Activated naive CD4-positive, alpha-beta T cell treated with anti-CD3 and anti-CD28 coated beads, Interleukin-2, amount 10 ng/mL, durations not matched to agents 7 days and 5 days (primary cell): Measurements from ENCODE around the gene SLC25A12.
"Not testable (repeated sequence)": the region's sequence is repeated elsewhere in the genome, so short reads cannot be mapped to it uniquely, and the experiment has no call there.

ENCODE experiments used
- CTCF ChIA-PET: fragments of 350-600 bp; sonication (Branson Sonifier 250); formaldehyde crosslinking; loops from one replicate; lab custom pipeline; 2021; ENCODE audit warnings: antibody characterized with exemption; lab: Charles Lee
- DNase-seq: peaks from one replicate; pipeline ENCODE4 v3.0.0-alpha.2; 2020
- H3K27ac Mint-ChIP-seq: one replicate; pipeline ENCODE4 v1.8.0; 2021; ENCODE audit warnings: mild to moderate bottlenecking, moderate library complexity, mixed read lengths
- H3K27me3 Mint-ChIP-seq: one replicate; pipeline ENCODE4 v1.8.0; 2021; ENCODE audit warnings: mild to moderate bottlenecking, mixed read lengths
- H3K36me3 Mint-ChIP-seq: one replicate; pipeline ENCODE4 v1.8.0; 2021; ENCODE audit warnings: mixed read lengths
- H3K4me1 Mint-ChIP-seq: one replicate; pipeline ENCODE4 v1.8.0; 2021; ENCODE audit warnings: mixed read lengths
- H3K4me3 Mint-ChIP-seq: one replicate; pipeline ENCODE4 v1.8.0; 2021; ENCODE audit warnings: mild to moderate bottlenecking, moderate library complexity, mixed read lengths
- H3K9me3 Mint-ChIP-seq: one replicate; pipeline ENCODE4 v1.8.0; 2021; ENCODE audit warnings: mixed read lengths

The SLC25A12 gene

DNA sequence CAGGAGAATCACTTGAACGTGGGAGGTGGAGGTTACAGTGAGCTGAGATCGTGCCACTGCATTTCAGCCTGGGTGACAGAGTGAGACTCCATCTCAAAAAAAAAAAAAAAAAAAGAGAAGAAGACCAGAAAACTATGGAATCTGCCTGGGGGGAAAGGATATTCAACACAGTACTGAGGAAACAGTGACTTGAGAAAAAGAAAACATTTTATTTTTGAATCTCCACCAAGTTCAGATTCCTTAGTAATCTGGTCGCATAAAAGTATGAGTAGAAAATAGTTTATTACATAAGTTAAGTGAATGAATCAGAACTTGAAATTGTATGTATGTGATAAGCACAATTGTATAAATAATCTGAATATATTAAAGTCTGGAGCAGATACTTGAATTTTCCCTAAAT, 15.2 kb upstream of the SLC25A12 start:
- DNase-seq = no peak
- Mint-ChIP-seq H3K4me1 (no peaks in the 10 kb centered on the region), H3K27me3 (peaks cover 40% of the 10 kb centered on the region), H3K4me3 (no peak overlapping the region), H3K36me3 (no peaks in the 10 kb centered on the region), H3K9me3 (no peaks in the 10 kb centered on the region), H3K27ac (no peak overlapping the region)
- CTCF ChIA-PET = interaction anchor here (0.6 kb wide), 1 partner anchor 272 kb away, joined by 3 read pairs; no protein-coding TSS in a partner anchor

DNA sequence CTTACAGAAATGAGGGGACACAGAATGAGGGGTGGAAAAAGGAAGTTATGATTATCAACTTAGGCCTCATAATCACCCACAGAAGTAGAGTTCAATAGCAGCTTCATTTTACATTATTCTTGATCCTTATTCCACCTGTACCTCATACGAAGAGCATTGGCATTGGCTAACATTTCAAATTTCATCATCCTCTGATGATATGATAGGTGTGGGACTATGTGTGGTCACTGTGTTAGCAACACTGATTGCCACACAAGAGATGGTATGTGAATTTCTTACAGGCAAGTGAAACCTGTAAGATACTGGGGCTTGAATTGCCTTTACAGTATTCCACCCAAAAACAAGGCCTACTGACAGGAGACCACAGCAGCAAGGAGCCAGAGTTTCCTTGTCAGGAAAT, 14.2 kb upstream of the SLC25A12 start:
- Mint-ChIP-seq H3K4me1 (no peaks in the 10 kb centered on the region), H3K4me3 (no peak overlapping the region)
- no peak for DNase-seq

DNA sequence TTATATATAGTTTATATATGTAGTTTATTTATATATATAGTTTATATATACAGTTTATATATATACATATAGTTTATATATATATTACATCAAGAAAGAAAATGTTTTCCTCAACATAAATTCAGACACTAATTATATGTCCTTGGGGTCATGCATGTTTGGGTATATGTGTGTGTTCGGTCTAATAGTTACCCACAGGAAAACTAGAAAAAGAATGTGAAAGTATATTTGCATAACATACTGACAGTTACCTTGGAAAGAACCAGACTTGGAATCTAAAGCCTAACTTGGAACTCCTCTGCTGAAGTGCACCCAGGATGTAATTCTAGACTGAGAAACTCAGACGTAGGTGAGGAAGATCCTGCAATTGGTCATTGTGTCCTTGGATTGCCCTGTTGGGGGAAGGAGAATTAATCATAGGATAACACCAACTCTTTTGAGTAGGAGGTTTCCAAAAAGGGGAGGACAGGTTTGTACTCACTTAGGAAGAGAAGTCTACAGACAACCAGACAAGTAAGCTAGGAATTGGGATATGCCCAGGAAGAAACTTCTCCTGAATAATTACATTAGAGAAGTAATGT, 8.9 kb upstream of the SLC25A12 start:
- Mint-ChIP-seq H3K4me1 (no peaks in the 10 kb centered on the region), H3K9me3 (peaks cover 3% of the 10 kb centered on the region), H3K27ac (peak overlapping the region; percentile 9), H3K4me3 (no peak overlapping the region), H3K27me3 (peaks cover 30% of the 10 kb centered on the region), H3K36me3 (no peaks in the 10 kb centered on the region)
- no peak for DNase-seq
- CTCF ChIA-PET = no interaction called here

More for the DNA sequence above, 14.2 kb upstream of the SLC25A12 start:
- CTCF ChIA-PET = no interaction called here
- H3K36me3 Mint-ChIP-seq = no peaks in the 10 kb centered on the region
- no peak overlapping the region for H3K27ac Mint-ChIP-seq
- H3K9me3 Mint-ChIP-seq = no peaks in the 10 kb centered on the region
- H3K27me3 Mint-ChIP-seq = peaks cover 40% of the 10 kb centered on the region

DNA sequence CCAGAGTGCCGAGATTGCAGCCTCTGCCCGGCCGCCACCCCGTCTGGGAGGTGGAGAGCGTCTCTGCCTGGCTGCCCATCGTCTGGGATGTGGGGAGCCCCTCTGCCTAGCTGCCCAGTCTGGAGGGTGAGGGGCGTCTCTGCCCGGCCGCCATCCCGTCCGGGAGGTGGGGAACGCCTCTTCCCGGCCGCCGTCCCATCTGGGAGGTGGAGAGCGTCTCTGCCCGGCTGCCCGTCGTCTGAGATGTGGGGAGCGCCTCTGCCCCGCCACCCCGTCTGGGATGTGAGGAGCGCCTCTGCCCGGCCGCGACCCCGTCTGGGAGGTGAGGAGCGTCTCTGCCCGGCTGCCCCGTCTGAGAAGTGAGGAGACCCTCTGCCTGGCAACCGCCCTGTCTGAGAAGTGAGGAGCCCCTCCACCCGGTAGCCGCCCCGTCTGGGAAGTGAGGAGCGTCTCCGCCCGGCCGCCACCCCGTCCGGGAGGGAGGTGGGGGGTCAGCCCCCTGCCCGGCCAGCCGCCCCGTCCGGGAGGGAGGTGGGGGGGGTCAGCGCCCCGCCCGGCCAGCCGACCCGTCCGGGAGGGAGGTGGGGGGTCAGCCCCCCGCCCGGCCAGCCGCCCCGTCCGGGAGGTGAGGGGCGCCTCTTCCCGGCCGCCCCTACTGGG, 5.7 kb upstream of the SLC25A12 start:
- H3K27ac Mint-ChIP-seq, H3K9me3 Mint-ChIP-seq, CTCF ChIA-PET, H3K4me3 Mint-ChIP-seq, H3K4me1 Mint-ChIP-seq, H3K36me3 Mint-ChIP-seq, DNase-seq: not testable (repeated sequence)
- H3K27me3 Mint-ChIP-seq = peaks cover 20% of the 10 kb centered on the region

DNA sequence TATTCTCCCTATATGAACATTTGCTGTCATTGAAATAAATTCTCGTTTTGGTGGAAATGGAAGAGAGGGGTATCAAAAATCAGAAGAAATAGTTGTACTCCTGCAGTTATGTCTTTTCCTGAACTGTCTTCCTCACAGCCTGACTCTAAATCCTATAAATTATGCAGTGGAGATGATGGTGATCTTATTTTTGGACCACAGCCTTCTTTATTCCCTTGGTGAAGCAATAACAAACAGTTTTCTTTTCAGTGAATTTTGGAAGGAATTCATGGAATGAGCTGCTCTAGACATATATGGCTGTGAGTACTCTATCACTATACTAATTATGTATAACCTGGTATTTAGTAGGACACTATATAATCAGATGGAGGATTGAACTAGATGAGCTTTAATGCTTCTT, 1.7 kb upstream of the SLC25A12 start:
- Mint-ChIP-seq H3K36me3 (peaks cover 14% of the 10 kb centered on the region), H3K27me3 (peaks cover 9% of the 10 kb centered on the region), H3K4me3 (no peak overlapping the region), H3K27ac (no peak overlapping the region), H3K4me1 (peaks cover 37% of the 10 kb centered on the region), H3K9me3 (peaks cover 3% of the 10 kb centered on the region)
- DNase-seq = no peak
- CTCF ChIA-PET = no interaction called here

DNA sequence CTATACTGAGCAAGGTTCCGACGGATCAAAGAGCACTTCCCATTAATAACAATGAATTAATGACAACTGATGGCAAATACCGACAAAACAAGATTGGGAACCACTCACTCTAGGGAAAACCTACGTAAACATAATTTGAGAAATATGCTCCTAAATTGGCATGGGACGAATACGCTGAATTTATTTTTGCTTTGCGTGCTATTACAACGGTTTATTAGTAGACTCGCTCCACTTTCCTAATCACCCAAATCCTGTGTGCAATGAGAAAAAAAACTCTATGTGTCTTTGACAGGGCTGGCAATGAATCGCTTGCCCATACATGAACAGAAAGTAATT, 536 bp upstream of the SLC25A12 start:
- Mint-ChIP-seq H3K36me3 (peaks cover 24% of the 10 kb centered on the region), H3K4me1 (peaks cover 42% of the 10 kb centered on the region), H3K9me3 (peaks cover 3% of the 10 kb centered on the region), H3K27me3 (peaks cover 9% of the 10 kb centered on the region), H3K4me3 (peak overlapping the region; percentile 93), H3K27ac (peak overlapping the region; percentile 75)
- DNase-seq = no peak
- CTCF ChIA-PET = interaction anchor here (2.1 kb wide), 1 partner anchor 11 kb away, joined by 5 read pairs; no protein-coding TSS in a partner anchor

DNA sequence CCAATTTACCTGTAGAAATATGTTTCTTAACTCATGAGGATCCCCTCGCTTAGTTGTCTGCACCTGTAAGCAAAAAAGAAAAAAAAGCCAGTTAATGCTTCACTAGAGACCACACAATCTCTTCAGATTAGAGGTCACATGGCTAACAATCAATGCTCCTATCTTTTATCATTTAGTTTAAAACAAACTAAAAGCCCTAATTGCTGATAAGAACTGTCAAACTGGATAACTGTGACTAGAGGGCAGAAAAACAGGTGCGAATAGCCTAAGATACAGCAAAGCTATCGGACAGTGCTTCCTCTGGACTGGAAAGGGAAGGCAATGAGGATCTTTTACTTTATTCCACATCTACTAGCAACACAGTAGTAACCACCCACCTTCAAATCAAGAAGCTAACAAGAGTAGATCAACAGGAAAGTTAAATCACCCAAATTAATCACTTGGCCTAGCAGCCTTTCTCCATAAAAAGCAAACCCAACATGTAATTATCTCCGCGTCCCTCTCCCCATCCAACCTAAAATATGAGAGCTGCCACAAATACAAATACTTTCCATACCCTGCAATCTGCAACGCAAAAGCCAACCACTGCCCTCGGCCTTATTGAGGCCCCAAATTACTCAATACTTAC, 734 bp downstream of the SLC25A12 start:
- CTCF ChIA-PET = interaction anchor here (1.2 to 2.1 kb wide), 2 partner anchors 10 to 294 kb away, joined by 3 to 5 read pairs; no protein-coding TSS in a partner anchor
- DNase-seq = no peak
- Mint-ChIP-seq H3K9me3 (no peaks in the 10 kb centered on the region), H3K36me3 (peaks cover 29% of the 10 kb centered on the region), H3K27me3 (peaks cover 9% of the 10 kb centered on the region), H3K27ac (peak overlapping the region; percentile 71), H3K4me3 (peak overlapping the region; percentile 93), H3K4me1 (peaks cover 48% of the 10 kb centered on the region)

DNA sequence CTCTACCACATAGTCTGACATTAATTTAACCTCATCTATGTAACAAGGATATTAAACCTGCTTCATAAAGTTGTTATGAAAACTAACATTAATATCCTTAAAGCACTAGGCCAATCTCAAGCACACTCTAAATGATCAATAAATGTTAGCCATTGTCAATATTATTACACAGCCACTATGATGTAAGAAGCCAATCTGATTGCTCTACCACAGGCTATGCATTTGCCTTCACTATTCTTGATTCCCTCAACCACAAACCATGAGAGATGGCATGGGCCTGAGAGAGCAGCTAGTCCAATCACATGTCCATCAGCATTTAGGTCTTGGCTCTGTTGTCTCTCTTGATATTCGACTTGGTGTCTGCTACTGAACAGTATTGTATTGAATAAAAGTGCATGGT, 4.2 kb downstream of the SLC25A12 start:
- Mint-ChIP-seq H3K27me3 (no peaks in the 10 kb centered on the region), H3K27ac (no peak overlapping the region), H3K4me1 (peaks cover 44% of the 10 kb centered on the region), H3K36me3 (peaks cover 36% of the 10 kb centered on the region), H3K4me3 (no peak overlapping the region), H3K9me3 (no peaks in the 10 kb centered on the region)
- DNase-seq = no peak
- CTCF ChIA-PET = no interaction called here

DNA sequence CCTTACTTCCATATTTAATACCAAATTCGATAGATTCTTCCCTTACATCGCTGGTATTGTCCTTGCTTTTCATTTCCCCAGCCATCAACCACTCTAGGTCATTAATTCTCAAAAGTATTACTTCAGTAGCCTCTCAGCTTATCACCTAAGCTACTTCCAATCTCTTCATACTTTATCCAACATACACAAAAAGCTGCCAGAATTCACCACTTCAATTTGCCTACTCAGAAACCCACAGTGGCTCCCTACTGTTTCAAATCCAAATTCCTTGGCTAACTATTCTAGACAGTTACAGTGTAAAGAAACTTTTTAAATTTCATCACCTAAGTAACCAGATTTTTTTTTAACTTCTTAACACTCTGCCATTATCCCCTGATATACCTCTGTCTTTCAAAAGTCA, 4.7 kb downstream of the SLC25A12 start:
- CTCF ChIA-PET = no interaction called here

DNA sequence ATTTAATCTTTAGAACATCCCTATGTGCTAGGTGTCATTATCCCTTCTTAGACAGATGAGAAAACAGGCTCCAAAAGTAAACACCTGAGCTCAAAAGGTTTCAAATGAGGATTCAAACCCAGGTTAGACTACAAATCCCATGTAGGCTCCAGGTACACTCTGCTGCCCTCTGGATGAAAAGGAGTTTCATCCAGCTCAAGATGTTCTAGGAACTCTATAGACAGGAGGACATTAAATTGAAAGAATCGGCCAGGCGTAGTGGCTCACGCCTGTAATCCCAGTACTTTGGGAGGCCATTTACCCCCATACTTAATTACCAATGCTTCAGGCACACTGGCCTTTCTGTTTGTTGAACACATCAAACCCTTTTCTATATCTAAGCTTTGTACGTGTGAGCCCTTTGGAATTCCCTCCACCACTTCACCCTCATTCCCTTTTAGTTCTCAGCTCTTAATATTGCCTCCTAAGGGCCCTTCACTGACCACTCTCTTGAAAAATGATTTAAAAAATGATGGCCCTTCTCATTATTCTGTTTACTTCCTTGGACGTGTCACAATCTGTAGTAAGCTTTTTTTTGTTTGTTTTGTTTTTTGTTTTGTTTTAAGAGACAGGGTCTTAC, 10.7 kb downstream of the SLC25A12 start:
- peaks cover 14% of the 10 kb centered on the region for H3K4me1 Mint-ChIP-seq
- H3K27me3 Mint-ChIP-seq = no peaks in the 10 kb centered on the region
- H3K4me3 Mint-ChIP-seq = no peak overlapping the region
- no peak overlapping the region for H3K27ac Mint-ChIP-seq
- H3K9me3 Mint-ChIP-seq = no peaks in the 10 kb centered on the region
- peaks cover 17% of the 10 kb centered on the region for H3K36me3 Mint-ChIP-seq
- CTCF ChIA-PET = interaction anchor here (1.7 kb wide), 1 partner anchor 10 kb away, joined by 5 read pairs; the partner anchor contains the start of gene SLC25A12
- no peak for DNase-seq

More for the DNA sequence above, 4.7 kb downstream of the SLC25A12 start:
- no peaks in the 10 kb centered on the region for H3K9me3 Mint-ChIP-seq
- no peak overlapping the region for H3K4me3 Mint-ChIP-seq
- DNase-seq = no peak
- no peak overlapping the region for H3K27ac Mint-ChIP-seq
- no peaks in the 10 kb centered on the region for H3K27me3 Mint-ChIP-seq
- peaks cover 40% of the 10 kb centered on the region for H3K4me1 Mint-ChIP-seq
- peaks cover 36% of the 10 kb centered on the region for H3K36me3 Mint-ChIP-seq

DNA sequence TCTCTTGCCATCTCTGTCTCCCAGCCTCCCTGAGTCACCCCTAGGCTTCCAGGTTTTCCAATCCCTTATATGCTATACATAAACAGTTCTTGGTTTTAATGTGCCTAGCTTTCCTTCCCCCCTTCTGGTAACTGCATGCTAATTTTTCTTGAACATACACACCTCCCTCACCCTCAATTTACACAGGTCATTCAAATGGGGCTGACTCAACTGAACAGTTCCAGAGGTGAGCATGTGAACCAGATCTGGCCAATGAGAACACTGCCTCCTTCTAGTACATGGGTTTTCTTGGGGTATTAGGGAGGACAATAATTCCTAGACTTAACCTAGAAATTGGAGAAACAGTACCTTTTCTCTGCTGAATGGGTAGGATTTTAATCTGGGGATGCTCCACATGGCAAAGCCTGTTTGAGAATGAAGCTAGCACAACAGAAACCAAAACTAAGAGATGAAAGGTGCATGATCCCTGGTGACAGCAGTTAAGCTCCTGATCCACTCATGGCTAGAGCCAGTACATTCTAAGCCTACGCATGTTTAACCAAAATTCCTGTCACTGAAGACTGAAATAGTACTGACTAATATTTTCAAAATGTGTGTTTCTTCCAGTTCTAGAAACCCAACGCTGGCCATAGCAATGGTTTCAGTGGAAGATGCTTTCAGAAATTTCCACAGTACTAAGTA, 11.8 kb downstream of the SLC25A12 start:
- Mint-ChIP-seq H3K36me3 (peaks cover 13% of the 10 kb centered on the region), H3K9me3 (no peaks in the 10 kb centered on the region), H3K27ac (peak overlapping the region; percentile 62), H3K27me3 (no peaks in the 10 kb centered on the region), H3K4me1 (peaks cover 16% of the 10 kb centered on the region), H3K4me3 (no peak overlapping the region)
- CTCF ChIA-PET = interaction anchor here (1.2 to 1.7 kb wide), 2 partner anchors 11 to 180 kb away, joined by 3 to 5 read pairs; partner anchors contain the start of gene SLC25A12
- no peak for DNase-seq

DNA sequence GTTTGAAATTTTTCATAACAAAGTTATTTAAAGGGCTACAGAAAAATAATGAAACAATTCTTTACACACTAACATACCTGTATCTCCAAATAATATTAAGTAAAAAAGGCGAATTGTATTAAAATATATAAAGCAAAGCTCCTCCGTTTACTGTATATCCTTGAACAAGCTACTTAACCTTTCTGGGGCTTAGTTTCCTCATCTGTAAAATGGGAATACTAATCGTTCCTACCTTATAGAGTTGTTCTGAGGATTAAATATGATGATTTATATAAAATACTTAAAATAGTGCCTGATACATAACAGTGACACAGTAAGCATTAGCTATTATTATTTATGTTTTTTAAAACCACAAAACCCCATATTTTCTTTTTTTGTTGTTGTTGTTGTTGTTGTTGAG, 13.3 kb downstream of the SLC25A12 start:
- H3K4me3 Mint-ChIP-seq = no peak overlapping the region
- peaks cover 25% of the 10 kb centered on the region for H3K4me1 Mint-ChIP-seq
- H3K36me3 Mint-ChIP-seq = peaks cover 15% of the 10 kb centered on the region
- CTCF ChIA-PET = no interaction called here
- no peaks in the 10 kb centered on the region for H3K9me3 Mint-ChIP-seq
- H3K27me3 Mint-ChIP-seq = no peaks in the 10 kb centered on the region
- no peak for DNase-seq
- no peak overlapping the region for H3K27ac Mint-ChIP-seq

DNA sequence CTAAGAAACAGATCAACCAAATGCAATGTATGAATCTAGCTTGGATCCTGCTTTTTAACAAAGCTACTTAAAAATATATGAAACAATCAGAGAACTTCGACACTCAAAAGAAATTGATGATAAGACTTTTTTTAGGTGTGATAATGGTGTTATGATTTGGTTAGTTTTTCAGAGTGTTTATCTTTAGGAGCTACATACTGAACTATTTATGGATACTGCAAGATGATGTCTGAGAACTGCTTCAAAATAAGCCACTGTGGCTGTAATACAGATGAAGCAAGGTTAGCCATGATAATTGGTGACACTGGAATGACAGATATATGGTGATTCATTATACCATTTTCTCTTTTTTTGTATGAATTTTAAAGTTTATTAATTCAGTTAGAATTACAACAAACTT, 14.2 kb downstream of the SLC25A12 start:
- H3K9me3 Mint-ChIP-seq = no peaks in the 10 kb centered on the region

DNA sequence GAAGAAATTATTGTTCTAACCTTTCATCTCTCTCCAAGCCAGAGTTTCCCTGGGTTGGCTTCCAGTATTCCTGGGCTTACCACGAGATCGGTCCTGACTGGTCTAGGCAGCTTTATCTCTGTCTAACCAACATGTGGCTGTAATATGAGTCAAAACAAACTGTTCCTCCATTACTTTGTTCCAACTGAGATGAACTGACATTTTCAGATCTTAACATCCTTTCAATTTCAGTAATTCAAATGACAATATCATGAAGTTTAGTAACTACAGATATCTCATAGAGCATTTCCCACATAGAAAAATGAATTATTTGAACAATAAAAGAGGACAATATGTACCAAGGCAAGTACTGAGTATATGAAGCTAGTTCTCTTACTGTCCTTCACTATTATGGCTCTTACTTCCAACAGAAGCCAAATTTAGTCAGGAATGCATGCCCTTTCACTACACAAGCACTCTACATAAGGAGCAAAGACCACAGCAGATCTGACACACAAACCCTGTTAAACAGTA, 15.5 kb downstream of the SLC25A12 start:
- Mint-ChIP-seq H3K4me3 (no peak overlapping the region), H3K27me3 (no peaks in the 10 kb centered on the region), H3K4me1 (peaks cover 26% of the 10 kb centered on the region), H3K9me3 (no peaks in the 10 kb centered on the region), H3K36me3 (peaks cover 25% of the 10 kb centered on the region), H3K27ac (no peak overlapping the region)
- DNase-seq = no peak
- CTCF ChIA-PET = interaction anchor here (0.6 kb wide), 1 partner anchor 13 kb away, joined by 3 read pairs; no protein-coding TSS in a partner anchor

More for the DNA sequence above, 14.2 kb downstream of the SLC25A12 start:
- Mint-ChIP-seq H3K4me1 (peaks cover 28% of the 10 kb centered on the region), H3K36me3 (peaks cover 21% of the 10 kb centered on the region), H3K27ac (no peak overlapping the region), H3K27me3 (no peaks in the 10 kb centered on the region), H3K4me3 (no peak overlapping the region)
- CTCF ChIA-PET = no interaction called here
- DNase-seq = no peak
